A549 (cell line): ENCODE measurements around the gene FER. TPM values are rescaled to one million over a fixed set of nuclear protein-coding genes. Genes with fewer than 3 reads are reported as not detected.
"Not testable (repeated sequence)": the region's sequence is repeated elsewhere in the genome, so short reads cannot be mapped to it uniquely, and the experiment has no call there.

Experiments used
- ATAC-seq, 2 experiments: fragments of 200-7000 bp in 1 of 2; fragments of >200 bp in 1 of 2; cut with Nextera tagmentation in 1 of 2; cut with Tn5 transposase in 1 of 2; 3 replicates each; pipeline versions ENCODE4 v1.8.0 to v1.9.1; 2018 to 2020; ENCODE audit warnings: mild to moderate bottlenecking in 1 of 2, moderate library complexity in 1 of 2
- CTCF ChIA-PET: fragments of 300-600 bp; sonication (Branson Sonifier 250); formaldehyde crosslinking; extraction: SDS; loops from one replicate; lab custom pipeline; 2021; ENCODE audit warnings: antibody characterized with exemption, inconsistent platforms; lab: Yijun Ruan, JAX
- POLR2A ChIA-PET: fragments of 350-600 bp; formaldehyde crosslinking; extraction: SDS; loops from one replicate; lab custom pipeline; 2021; ENCODE audit warnings: antibody characterized with exemption, inconsistent platforms; lab: Yijun Ruan, JAX
- DNase-seq, 2 experiments: peaks; one replicate each; pipeline versions ENCODE4 v3.0.0 to v3.0.0-alpha.2; 2011 to 2016; ENCODE audit warnings: low read depth in 1 of 2, low spot score in 1 of 2
- FAIRE-seq: peaks from 2 replicates; lab custom pipeline; 2011; peaks lifted over from hg19 to GRCh38; lab: Jason Lieb, UNC
- H3K27ac ChIP-seq, 2 experiments: fragments of >200 bp; sonication (Bioruptor Twin); formaldehyde crosslinking; 3 replicates each; pipeline ENCODE4 v1.5.1; 2016 to 2017
- H3K4me1 ChIP-seq: fragments of >200 bp; sonication (Bioruptor Twin); formaldehyde crosslinking; 3 replicates; pipeline ENCODE4 v1.6.1; 2016
- H3K4me2 ChIP-seq: fragments of >200 bp; sonication (Bioruptor Twin); formaldehyde crosslinking; 3 replicates; pipeline ENCODE4 v1.6.1; 2016
- H3K4me3 ChIP-seq: fragments of >200 bp; sonication (Bioruptor Twin); formaldehyde crosslinking; 3 replicates; pipeline ENCODE4 v1.5.1; 2016
- H3K9me3 ChIP-seq: fragments of >200 bp; sonication (Bioruptor Twin); formaldehyde crosslinking; 3 replicates; pipeline ENCODE4 v1.6.1; 2016
- CBX2 ChIP-seq: fragments of 200-600 bp; sonication (generic); IDR thresholded peaks from 2 replicates; pipeline ENCODE4 v1.6.1; 2016; ENCODE audit warnings: low read depth, mild to moderate bottlenecking, borderline replicate concordance
- CBX8 ChIP-seq: fragments of 200-600 bp; sonication (generic); IDR thresholded peaks from 2 replicates; pipeline ENCODE4 v1.6.1; 2016
- EP300 ChIP-seq, 2 experiments: fragments of >200 bp; sonication (Bioruptor Twin); formaldehyde crosslinking; IDR thresholded peaks; 2 replicates in 1 of 2; 3 replicates in 1 of 2; pipeline ENCODE4 v1.6.1; 2016 to 2017
- ESRRA ChIP-seq: fragments of 150-350 bp; IDR thresholded peaks from 2 replicates; pipeline ENCODE4 v1.6.1; 2014; ENCODE audit warnings: mild to moderate bottlenecking, low read length, borderline replicate concordance
- FOSL2 ChIP-seq, 2 experiments: fragments of 450-650 bp in 1 of 2; fragments of >200 bp in 1 of 2; sonication (Bioruptor Twin) in 1 of 2; formaldehyde crosslinking; IDR thresholded peaks; 2 replicates each; pipeline versions ENCODE4 v1.5.0 to v1.6.1; 2016 to 2020; ENCODE audit warnings: mild to moderate bottlenecking in 1 of 2, moderate library complexity in 1 of 2
- HOXA7 ChIP-seq: fragments of 250-450 bp; sonication (Bioruptor Pico); IDR thresholded peaks from 2 replicates; pipeline ENCODE4 v1.5.0; 2020; ENCODE audit warnings: mild to moderate bottlenecking, moderate library complexity
- KDM5A ChIP-seq: fragments of 200-600 bp; sonication (generic); IDR thresholded peaks from 2 replicates; pipeline ENCODE4 v1.6.1; 2016; ENCODE audit warnings: antibody characterized with exemption, mild to moderate bottlenecking
- MAFK ChIP-seq: fragments of 450-650 bp; IDR thresholded peaks from 2 replicates; pipeline ENCODE4 v1.6.1; 2014; ENCODE audit not compliant: partially characterized antibody
- MYC ChIP-seq: IDR thresholded peaks from 2 replicates; pipeline ENCODE4 v1.6.1; 2012; ENCODE audit warnings: mild to moderate bottlenecking, inconsistent platforms, low read length, improper control_type of control experiment, borderline replicate concordance
- NFE2L2 ChIP-seq: fragments of 150-350 bp; conservative IDR thresholded peaks from 2 replicates; pipeline ENCODE4 v1.6.1; 2014; ENCODE audit warnings: low read length
- NPAS2 ChIP-seq: fragments of 250-450 bp; sonication (Bioruptor Pico); IDR thresholded peaks from 2 replicates; pipeline ENCODE4 v1.8.0; 2022; ENCODE audit warnings: mild to moderate bottlenecking, moderate library complexity, borderline replicate concordance
- POLR2A ChIP-seq: IDR thresholded peaks from 2 replicates; pipeline ENCODE4 v1.6.1; 2012; ENCODE audit warnings: mild to moderate bottlenecking, low read length
- RCOR1 ChIP-seq: fragments of 150-350 bp; IDR thresholded peaks from 2 replicates; pipeline ENCODE4 v1.6.1; 2014; ENCODE audit warnings: antibody characterized with exemption, low read length, low read depth
- RNF2 ChIP-seq: fragments of 200-600 bp; sonication (generic); IDR thresholded peaks from 2 replicates; pipeline ENCODE4 v1.6.1; 2016; ENCODE audit warnings: low read depth, mild to moderate bottlenecking, antibody characterized with exemption, moderate library complexity, borderline replicate concordance
- TFCP2L1 ChIP-seq: fragments of 250-450 bp; sonication (Bioruptor Pico); IDR thresholded peaks from 2 replicates; pipeline ENCODE4 v1.5.0; 2021; ENCODE audit warnings: mild to moderate bottlenecking
- ZNF302 ChIP-seq: fragments of 250-450 bp; sonication (Bioruptor Pico); IDR thresholded peaks from 2 replicates; pipeline ENCODE4 v1.9.0; 2021; ENCODE audit warnings: inconsistent platforms, mild to moderate bottlenecking, moderate library complexity
- WGBS: methylation state at CpG from one replicate; pipeline ENCODE4 v1.1.6; 2017; ENCODE audit errors: missing lambda C conversion rate; 5-methylcytosine and 5-hydroxymethylcytosine counted together
- polyA plus RNA-seq, 4 experiments: library from polyadenylated mRNA; depleted of rRNA in 3 of 4; stranded (reverse); fragments of >200 nt; fragmentation: RNase III in 1 of 4; extraction: RNeasy Plus Mini Kit Qiagen cat#74134 plus additional on column Dnase treatment in 1 of 4; gene quantifications; 2 replicates in 3 of 4; 3 replicates in 1 of 4; pipeline ENCODE4 v1.2.3, GENCODE V29; 2011 to 2017
- TF ChIP-seq, protein P1 (sequence below): fragments of 150-350 bp; IDR thresholded peaks from 2 replicates; pipeline ENCODE4 v1.6.1; 2014; ENCODE audit warnings: low read depth, mild to moderate bottlenecking, low read length
- TF ChIP-seq, protein P2 (sequence below): fragments of >200 bp; sonication (Bioruptor Twin); formaldehyde crosslinking; IDR thresholded peaks from 3 replicates; pipeline ENCODE4 v1.5.1; 2016
- TF ChIP-seq, protein P3 (sequence below): IDR thresholded peaks from 2 replicates; pipeline ENCODE4 v1.6.1; 2012
- TF ChIP-seq, protein P4 (sequence below): IDR thresholded peaks from 2 replicates; pipeline ENCODE4 v1.6.1; 2012; ENCODE audit warnings: low read depth, borderline replicate concordance
- TF ChIP-seq, protein P5 (sequence below): IDR thresholded peaks from 2 replicates; pipeline ENCODE4 v1.6.1; 2012

The FER gene
- polyA plus RNA-seq, 2 of the 4 experiments (the other 2 are of a cell fraction): 3.6 to 12.3 TPM

DNA sequence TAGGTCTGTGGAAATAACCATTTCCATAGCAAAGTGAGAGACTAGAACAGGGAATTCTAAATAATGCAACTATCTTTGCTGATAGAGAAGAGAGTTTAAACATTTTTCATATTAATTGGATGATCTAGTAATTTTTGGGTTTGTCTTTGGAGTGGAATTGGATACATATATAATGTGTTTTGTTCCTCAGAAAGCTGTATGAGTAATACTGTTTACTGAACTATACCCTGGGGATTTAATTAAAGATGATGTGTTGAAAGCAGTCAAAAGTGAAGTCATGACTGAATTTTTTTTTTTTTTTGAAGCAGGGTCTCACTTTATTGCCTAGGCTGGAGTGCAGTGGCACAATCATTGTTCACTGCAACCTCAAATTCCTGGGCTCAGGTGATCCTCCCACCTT lies 17.9 kb downstream of the FER start (continued):
- no peak for TF ChIP-seq NPAS2 (CRISPR knock-in tag)
- TF ChIP-seq KDM5A: no peak
- TF ChIP-seq CBX2: no peak
- no peak for TF ChIP-seq POLR2A

DNA sequence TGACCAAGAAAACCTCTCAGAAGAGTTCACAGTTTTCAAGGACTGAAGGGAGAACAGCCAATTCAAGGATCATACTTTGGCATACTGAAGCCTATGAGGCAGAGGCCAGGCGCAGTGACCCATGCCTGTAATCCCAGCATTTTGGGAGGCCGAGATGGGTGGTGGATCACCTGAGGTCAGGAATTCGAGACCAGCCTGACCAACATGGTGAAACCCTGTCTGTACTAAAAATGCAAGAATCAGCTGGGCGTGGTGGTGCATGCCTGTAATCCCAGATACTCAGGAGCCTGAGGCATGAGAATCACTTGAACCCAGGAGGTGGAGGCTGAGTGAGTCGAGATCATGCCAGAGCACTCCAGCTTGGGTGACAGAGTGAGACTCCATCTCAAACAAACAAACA lies 19.2 kb downstream of the FER start:
- WGBS: 91% methylated on average over 5 of the region's 5 CpGs
- ATAC-seq, H3K9me3 ChIP-seq, H3K4me2 ChIP-seq, H3K4me3 ChIP-seq, FAIRE-seq, H3K27ac ChIP-seq, DNase-seq, CTCF ChIA-PET, POLR2A ChIA-PET: not testable (repeated sequence)
- peaks cover 25% of the 10 kb centered on the region; the same call in 2 of the 3 replicates for H3K4me1 ChIP-seq

DNA sequence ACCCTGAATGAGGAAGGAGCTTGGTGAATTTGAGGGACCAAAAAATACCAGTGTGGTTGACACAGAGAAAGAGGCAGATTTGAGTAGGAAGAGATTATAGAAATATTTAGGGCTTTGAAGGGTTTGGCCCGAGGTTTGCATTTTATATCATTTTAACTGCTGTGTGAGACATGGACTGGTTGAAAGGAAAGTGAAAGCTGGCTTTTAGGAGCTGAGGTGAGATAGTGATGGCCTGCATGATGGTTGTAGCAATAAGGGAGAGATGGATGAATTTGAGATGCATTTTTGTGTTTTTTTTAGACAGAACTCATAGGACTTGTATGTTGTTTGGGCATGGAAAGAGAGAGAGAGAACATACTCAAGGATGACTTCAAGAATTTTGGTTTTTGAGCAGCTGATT lies 21.7 kb downstream of the FER start:
- Histone ChIP-seq H3K4me1 (peaks cover 11% of the 10 kb centered on the region; the same call in 1 of the 3 replicates), H3K9me3 (no peaks in the 10 kb centered on the region), H3K4me2 (no peak overlapping the region), H3K4me3 (no peak overlapping the region), H3K27ac (no peak overlapping the region)
- no peak for FAIRE-seq
- TF ChIP-seq ZNF302 (CRISPR knock-in tag): no peak
- TF ChIP-seq TFCP2L1 (CRISPR knock-in tag): no peak
- TF ChIP-seq, protein P1, sequence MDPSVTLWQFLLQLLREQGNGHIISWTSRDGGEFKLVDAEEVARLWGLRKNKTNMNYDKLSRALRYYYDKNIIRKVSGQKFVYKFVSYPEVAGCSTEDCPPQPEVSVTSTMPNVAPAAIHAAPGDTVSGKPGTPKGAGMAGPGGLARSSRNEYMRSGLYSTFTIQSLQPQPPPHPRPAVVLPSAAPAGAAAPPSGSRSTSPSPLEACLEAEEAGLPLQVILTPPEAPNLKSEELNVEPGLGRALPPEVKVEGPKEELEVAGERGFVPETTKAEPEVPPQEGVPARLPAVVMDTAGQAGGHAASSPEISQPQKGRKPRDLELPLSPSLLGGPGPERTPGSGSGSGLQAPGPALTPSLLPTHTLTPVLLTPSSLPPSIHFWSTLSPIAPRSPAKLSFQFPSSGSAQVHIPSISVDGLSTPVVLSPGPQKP: no peak
- TF ChIP-seq FOSL2 (IDR thresholded peaks at IDR 0.05): no peak
- no peak for TF ChIP-seq FOSL2 (CRISPR knock-in tag; IDR thresholded peaks at IDR 0.05)
- no peak for TF ChIP-seq ESRRA
- TF ChIP-seq EP300 (IDR thresholded peaks at IDR 0.05): no peak
- TF ChIP-seq, protein P2, sequence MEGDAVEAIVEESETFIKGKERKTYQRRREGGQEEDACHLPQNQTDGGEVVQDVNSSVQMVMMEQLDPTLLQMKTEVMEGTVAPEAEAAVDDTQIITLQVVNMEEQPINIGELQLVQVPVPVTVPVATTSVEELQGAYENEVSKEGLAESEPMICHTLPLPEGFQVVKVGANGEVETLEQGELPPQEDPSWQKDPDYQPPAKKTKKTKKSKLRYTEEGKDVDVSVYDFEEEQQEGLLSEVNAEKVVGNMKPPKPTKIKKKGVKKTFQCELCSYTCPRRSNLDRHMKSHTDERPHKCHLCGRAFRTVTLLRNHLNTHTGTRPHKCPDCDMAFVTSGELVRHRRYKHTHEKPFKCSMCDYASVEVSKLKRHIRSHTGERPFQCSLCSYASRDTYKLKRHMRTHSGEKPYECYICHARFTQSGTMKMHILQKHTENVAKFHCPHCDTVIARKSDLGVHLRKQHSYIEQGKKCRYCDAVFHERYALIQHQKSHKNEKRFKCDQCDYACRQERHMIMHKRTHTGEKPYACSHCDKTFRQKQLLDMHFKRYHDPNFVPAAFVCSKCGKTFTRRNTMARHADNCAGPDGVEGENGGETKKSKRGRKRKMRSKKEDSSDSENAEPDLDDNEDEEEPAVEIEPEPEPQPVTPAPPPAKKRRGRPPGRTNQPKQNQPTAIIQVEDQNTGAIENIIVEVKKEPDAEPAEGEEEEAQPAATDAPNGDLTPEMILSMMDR: no peak
- TF ChIP-seq HOXA7: no peak
- no peak for TF ChIP-seq NPAS2 (CRISPR knock-in tag)
- TF ChIP-seq CBX8: no peak
- DNase-seq: no peak
- no peak for ATAC-seq
- POLR2A ChIA-PET: no interaction called here
- CTCF ChIA-PET: interaction anchor here (0.6 kb wide), 1 partner anchor 47 kb away, joined by 4 read pairs; no protein-coding TSS in a partner anchor
- 73% methylated on average over 1 of the region's 1 CpG for WGBS

DNA sequence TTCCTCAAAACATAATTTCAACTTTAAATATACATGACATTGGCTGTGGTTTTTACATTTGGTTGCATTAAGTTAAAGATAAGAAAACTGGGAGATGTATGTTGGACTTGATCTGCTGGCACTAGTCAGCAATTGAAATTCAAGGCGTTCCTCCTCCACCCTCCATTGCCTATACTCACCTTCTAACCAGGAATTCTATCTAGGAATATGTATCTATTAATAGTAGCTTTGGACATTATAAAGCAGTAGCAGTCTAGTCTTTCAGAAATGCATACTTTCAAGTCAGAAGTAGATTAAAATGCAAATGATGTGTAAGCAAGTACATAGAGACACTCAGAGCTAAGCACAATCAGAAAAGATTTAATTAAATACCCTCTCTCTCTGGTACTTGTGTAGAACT lies 24.9 kb downstream of the FER start:
- FAIRE-seq (no peak), DNase-seq (no peak), ATAC-seq (no peak)
- CTCF ChIA-PET: interaction anchor here (1.1 kb wide), 1 partner anchor 9 kb away, joined by 3 read pairs; no protein-coding TSS in a partner anchor
- no peak overlapping the region for H3K4me2 ChIP-seq
- H3K9me3 ChIP-seq: no peaks in the 10 kb centered on the region
- TF ChIP-seq NFE2L2 (no peak), MAFK (no peak), RCOR1 (no peak), MYC (no peak), RNF2 (no peak)
- TF ChIP-seq, protein P3, sequence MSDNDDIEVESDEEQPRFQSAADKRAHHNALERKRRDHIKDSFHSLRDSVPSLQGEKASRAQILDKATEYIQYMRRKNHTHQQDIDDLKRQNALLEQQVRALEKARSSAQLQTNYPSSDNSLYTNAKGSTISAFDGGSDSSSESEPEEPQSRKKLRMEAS: no peak
- TF ChIP-seq, protein P4, sequence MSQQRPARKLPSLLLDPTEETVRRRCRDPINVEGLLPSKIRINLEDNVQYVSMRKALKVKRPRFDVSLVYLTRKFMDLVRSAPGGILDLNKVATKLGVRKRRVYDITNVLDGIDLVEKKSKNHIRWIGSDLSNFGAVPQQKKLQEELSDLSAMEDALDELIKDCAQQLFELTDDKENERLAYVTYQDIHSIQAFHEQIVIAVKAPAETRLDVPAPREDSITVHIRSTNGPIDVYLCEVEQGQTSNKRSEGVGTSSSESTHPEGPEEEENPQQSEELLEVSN: no peak
- TF ChIP-seq, protein P5, sequence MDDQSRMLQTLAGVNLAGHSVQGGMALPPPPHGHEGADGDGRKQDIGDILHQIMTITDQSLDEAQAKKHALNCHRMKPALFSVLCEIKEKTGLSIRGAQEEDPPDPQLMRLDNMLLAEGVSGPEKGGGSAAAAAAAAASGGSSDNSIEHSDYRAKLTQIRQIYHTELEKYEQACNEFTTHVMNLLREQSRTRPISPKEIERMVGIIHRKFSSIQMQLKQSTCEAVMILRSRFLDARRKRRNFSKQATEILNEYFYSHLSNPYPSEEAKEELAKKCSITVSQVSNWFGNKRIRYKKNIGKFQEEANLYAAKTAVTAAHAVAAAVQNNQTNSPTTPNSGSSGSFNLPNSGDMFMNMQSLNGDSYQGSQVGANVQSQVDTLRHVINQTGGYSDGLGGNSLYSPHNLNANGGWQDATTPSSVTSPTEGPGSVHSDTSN: no peak
- H3K4me1 ChIP-seq: no peaks in the 10 kb centered on the region
- no peak overlapping the region for H3K27ac ChIP-seq
- POLR2A ChIA-PET: no interaction called here
- H3K4me3 ChIP-seq: no peak overlapping the region
- WGBS: 38% methylated on average over 1 of the region's 1 CpG
